H1 (cell line): ENCODE measurements around the gene PERCC1. TPM values are rescaled to one million over a fixed set of nuclear protein-coding genes. Genes with fewer than 3 reads are reported as not detected.

Experiments
- CTCF ChIA-PET: fragments of 300-600 bp; sonication (Branson Sonifier 250); formaldehyde crosslinking; loops from one replicate; lab custom pipeline; 2021; ENCODE audit not compliant: partially characterized antibody; lab: Charles Lee
- POLR2A ChIA-PET: fragments of 300-600 bp; sonication (Branson Sonifier 250); formaldehyde crosslinking; loops from one replicate; lab custom pipeline; 2021; ENCODE audit warnings: inconsistent platforms; ENCODE audit not compliant: partially characterized antibody; lab: Charles Lee
- DNase-seq, 2 experiments: peaks; one replicate each; pipeline versions ENCODE4 v3.0.0 to v3.0.0-alpha.2; 2010 to 2022; ENCODE audit warnings: low spot score in 2 of 2, low read depth in 1 of 2, mixed read lengths in 1 of 2
- FAIRE-seq: peaks from 2 replicates; lab custom pipeline; 2011; peaks lifted over from hg19 to GRCh38; lab: Jason Lieb, UNC
- H2AFZ ChIP-seq: 2 replicates; pipeline ENCODE4 v1.8.1; 2012; ENCODE audit warnings: low read length, inconsistent platforms
- H2AK5ac ChIP-seq: 2 replicates; pipeline ENCODE4 v1.6.1; 2013; ENCODE audit warnings: low read depth, low read length
- H2BK120ac ChIP-seq: replicated peaks from 2 replicates; pipeline ENCODE3; 2013; ENCODE audit warnings: low read depth, low read length, inconsistent platforms
- H2BK12ac ChIP-seq: 2 replicates; pipeline ENCODE4 v1.6.1; 2013; ENCODE audit warnings: low read depth, low read length
- H2BK15ac ChIP-seq: 2 replicates; pipeline ENCODE4 v1.6.1; 2013; ENCODE audit warnings: low read length
- H2BK20ac ChIP-seq: 2 replicates; pipeline ENCODE4 v1.6.1; 2013; ENCODE audit warnings: low read length
- H2BK5ac ChIP-seq: 2 replicates; pipeline ENCODE4 v1.6.1; 2013; ENCODE audit warnings: low read depth, low read length
- H3K14ac ChIP-seq: 2 replicates; pipeline ENCODE4 v1.6.1; 2013; ENCODE audit warnings: inconsistent platforms; ENCODE audit not compliant: insufficient read length
- H3K18ac ChIP-seq: 2 replicates; pipeline ENCODE4 v1.6.1; 2013; ENCODE audit warnings: low read length; ENCODE audit errors: extremely low read depth
- H3K23ac ChIP-seq: 2 replicates; pipeline ENCODE4 v1.6.1; 2013; ENCODE audit warnings: inconsistent platforms; ENCODE audit not compliant: insufficient read length
- H3K23me2 ChIP-seq: 2 replicates; pipeline ENCODE4 v1.6.1; 2013; ENCODE audit warnings: low read depth, low read length
- H3K27ac ChIP-seq: 2 replicates; pipeline ENCODE4 v1.6.1; 2011; ENCODE audit warnings: low read depth, low read length, inconsistent platforms
- H3K27me3 ChIP-seq, 4 experiments: replicated peaks in 1 of 4; 1 replicate in 1 of 4; 2 replicates in 3 of 4; pipeline versions ENCODE4 v1.6.1 to v1.8.1; 2011 to 2013; ENCODE audit warnings: low read length in 3 of 4, mild to moderate bottlenecking in 3 of 4, inconsistent platforms in 2 of 4, mixed read lengths in 2 of 4, moderate library complexity in 1 of 4; ENCODE audit not compliant: control insufficient read depth in 3 of 4, insufficient read depth in 3 of 4; ENCODE audit errors: extremely low read depth in 1 of 4
- H3K36me3 ChIP-seq, 4 experiments: 2 replicates each; pipeline versions ENCODE4 v1.6.1 to v1.8.1; 2011 to 2013; ENCODE audit warnings: mild to moderate bottlenecking in 4 of 4, low read length in 3 of 4, moderate library complexity in 2 of 4, control low read depth in 1 of 4, inconsistent platforms in 1 of 4; ENCODE audit not compliant: insufficient read depth in 4 of 4, control insufficient read depth in 2 of 4
- H3K4ac ChIP-seq: replicated peaks from 2 replicates; pipeline ENCODE3; 2013; ENCODE audit warnings: low read length, low read depth, mixed read lengths, inconsistent platforms; ENCODE audit not compliant: insufficient read length
- H3K4me1 ChIP-seq, 4 experiments: replicated peaks in 1 of 4; 1 replicate in 1 of 4; 2 replicates in 3 of 4; pipeline versions ENCODE4 v1.6.1 to v1.8.1; 2011 to 2013; ENCODE audit warnings: low read length in 3 of 4, inconsistent platforms in 2 of 4, mixed read lengths in 1 of 4; ENCODE audit not compliant: insufficient read depth in 4 of 4, control insufficient read depth in 3 of 4
- H3K4me2 ChIP-seq, 2 experiments: 2 replicates each; pipeline versions ENCODE4 v1.6.1 to v1.8.1; 2011 to 2013; ENCODE audit warnings: low read depth in 2 of 2, low read length in 2 of 2, control low read depth in 1 of 2, inconsistent platforms in 1 of 2, mild to moderate bottlenecking in 1 of 2; ENCODE audit not compliant: insufficient read depth in 1 of 2
- H3K4me3 ChIP-seq, 4 experiments: fragments of 200-600, 300-600 bp in 1 of 4; sonication (generic), shearing (Covaris generic), sonication (Bioruptor Twin) in 1 of 4; 2 replicates each; pipeline versions ENCODE4 v1.5.1 to v1.8.1; 2011 to 2016; ENCODE audit warnings: low read length in 4 of 4, low read depth in 3 of 4, control low read depth in 2 of 4, inconsistent platforms in 2 of 4, mild to moderate bottlenecking in 2 of 4, mixed read lengths in 1 of 4, moderate library complexity in 1 of 4; ENCODE audit not compliant: insufficient read depth in 2 of 4; ENCODE audit errors: extremely low read depth in 1 of 4
- H3K56ac ChIP-seq: replicated peaks from 2 replicates; pipeline ENCODE3; 2013; ENCODE audit warnings: low read depth, mild to moderate bottlenecking, mixed read lengths, low read length, inconsistent platforms; ENCODE audit not compliant: insufficient read length
- H3K79me1 ChIP-seq: 2 replicates; pipeline ENCODE4 v1.6.1; 2013; ENCODE audit warnings: low read depth, low read length, control low read depth
- H3K79me2 ChIP-seq, 2 experiments: 2 replicates each; pipeline versions ENCODE4 v1.6.1 to v1.8.1; 2012 to 2013; ENCODE audit warnings: low read length in 2 of 2, mild to moderate bottlenecking in 2 of 2, inconsistent platforms in 1 of 2; ENCODE audit not compliant: insufficient read depth in 2 of 2, control insufficient read depth in 1 of 2
- H3K9ac ChIP-seq, 4 experiments: replicated peaks in 1 of 4; 1 replicate in 1 of 4; 2 replicates in 3 of 4; pipeline versions ENCODE4 v1.6.1 to v1.8.1; 2011 to 2013; ENCODE audit warnings: low read depth in 3 of 4, low read length in 3 of 4, control low read depth in 2 of 4, mild to moderate bottlenecking in 2 of 4, moderate library complexity in 2 of 4, inconsistent platforms in 1 of 4; ENCODE audit errors: extremely low read depth in 1 of 4
- H3K9me3 ChIP-seq, 2 experiments: 2 replicates each; pipeline versions ENCODE4 v1.6.1 to v1.8.1; 2012 to 2013; ENCODE audit warnings: mild to moderate bottlenecking in 2 of 2, moderate library complexity in 2 of 2, control low read depth in 1 of 2, inconsistent platforms in 1 of 2, low read depth in 1 of 2, low read length in 1 of 2, mixed read lengths in 1 of 2; ENCODE audit not compliant: insufficient read depth in 2 of 2
- H4K20me1 ChIP-seq, 2 experiments: replicated peaks in 1 of 2; 2 replicates each; pipeline versions ENCODE3 to v1.8.1; 2011 to 2013; ENCODE audit warnings: inconsistent platforms in 2 of 2, low read length in 2 of 2, mild to moderate bottlenecking in 1 of 2; ENCODE audit not compliant: insufficient read depth in 2 of 2, control insufficient read depth in 1 of 2
- H4K5ac ChIP-seq: 2 replicates; pipeline ENCODE4 v1.6.1; 2013; ENCODE audit warnings: low read length, low read depth, mixed read lengths, inconsistent platforms; ENCODE audit not compliant: insufficient read length
- H4K8ac ChIP-seq: 2 replicates; pipeline ENCODE4 v1.8.0; 2013; ENCODE audit warnings: mild to moderate bottlenecking, moderate library complexity, low read length, inconsistent platforms; ENCODE audit not compliant: insufficient read depth; ENCODE audit errors: extremely low read depth
- H4K91ac ChIP-seq: replicated peaks from 2 replicates; pipeline ENCODE3; 2013; ENCODE audit warnings: low read length, mixed read lengths, inconsistent platforms; ENCODE audit not compliant: insufficient read length
- ASH2L ChIP-seq: fragments of 200-600, 300-600 bp; sonication (generic); IDR thresholded peaks from one replicate; pipeline ENCODE4 v1.7.1; 2017; ENCODE audit warnings: low read length
- CHD1 ChIP-seq: IDR thresholded peaks from 2 replicates; pipeline ENCODE4 v1.6.1; 2012; ENCODE audit warnings: low read depth, low read length, improper control_type of control experiment
- KDM5A ChIP-seq: fragments of 200-600 bp; IDR thresholded peaks from 2 replicates; pipeline ENCODE4 v1.7.1; 2012; ENCODE audit warnings: mild to moderate bottlenecking, low read length, inconsistent platforms, mixed read lengths
- MAX ChIP-seq: IDR thresholded peaks from 2 replicates; pipeline ENCODE4 v1.6.1; 2012; ENCODE audit warnings: inconsistent platforms
- NANOG ChIP-seq: IDR thresholded peaks from 2 replicates; pipeline ENCODE4 v1.6.1; 2011; ENCODE audit warnings: low read length, low read depth, mild to moderate bottlenecking, inconsistent platforms; ENCODE audit not compliant: insufficient read depth, poor library complexity, severe bottlenecking
- RAD21 ChIP-seq, 2 experiments: IDR thresholded peaks in 1 of 2; conservative IDR thresholded peaks in 1 of 2; 2 replicates each; pipeline ENCODE4 v1.6.1; 2011; ENCODE audit warnings: low read depth in 2 of 2, low read length in 2 of 2, improper control_type of control experiment in 1 of 2, inconsistent platforms in 1 of 2, mild to moderate bottlenecking in 1 of 2, moderate library complexity in 1 of 2
- RFX5 ChIP-seq: IDR thresholded peaks from 2 replicates; pipeline ENCODE4 v1.6.1; 2011; ENCODE audit warnings: low read depth, low read length, improper control_type of control experiment, borderline replicate concordance
- SAP30 ChIP-seq: fragments of 300-600 bp; sonication (generic); IDR thresholded peaks from 2 replicates; pipeline ENCODE4 v1.7.1; 2012; ENCODE audit warnings: low read length, moderate library complexity, mild to moderate bottlenecking, inconsistent platforms; ENCODE audit not compliant: insufficient read depth, insufficient replicate concordance
- WGBS, 2 experiments: shearing (Covaris generic) in 1 of 2; methylation state at CpG; one replicate each; pipeline versions ENCODE4 v1.1.6 to v1.1.7; 2013 to 2015; ENCODE audit warnings: low lambda C conversion rate in 2 of 2, mixed read lengths in 2 of 2, inconsistent platforms in 1 of 2, low coverage in 1 of 2, missing lambda C conversion rate in 1 of 2; ENCODE audit not compliant: insufficient replicate concordance in 2 of 2, insufficient coverage in 1 of 2, insufficient read length in 1 of 2; ENCODE audit errors: extremely low coverage in 1 of 2, missing lambda C conversion rate in 1 of 2; 5-methylcytosine and 5-hydroxymethylcytosine counted together
- polyA plus RNA-seq, 7 experiments: library from polyadenylated mRNA; depleted of rRNA in 3 of 7; stranded (reverse) in 5 of 7; unstranded in 2 of 7; fragments of >200 nt in 5 of 7; fragments of 200-250 nt in 2 of 7; gene quantifications; 1 replicate in 5 of 7; 2 replicates in 1 of 7; 4 replicates in 1 of 7; pipeline versions ENCODE4 v1.2.1 to v1.2.3, GENCODE V29; 2011 to 2013; ENCODE audit warnings: missing spikeins in 2 of 7, mixed read lengths in 2 of 7
- total RNA-seq: library from RNA; stranded (reverse); fragmentation: NEBNext Ultra II Directional; extraction: Animal tissue kit (Norgen Biotek cat#: 25700); gene quantifications from 2 replicates; pipeline ENCODE4 v1.2.1, GENCODE V29; 2021

The PERCC1 gene
- total and polyA plus RNA-seq, 2 of the 8 experiments (the other 6 are each of a cell fraction or from before 2014, with no cell fraction given), result not detected

GRCh38 chr16:1466054-1466453 is 35.2 kb downstream of the PERCC1 start:
- no peak overlapping the region for H4K5ac ChIP-seq
- TF ChIP-seq RFX5, result no peak
- no peak for TF ChIP-seq CHD1
- TF ChIP-seq SAP30, result no peak
- no peak for TF ChIP-seq RAD21 (IDR thresholded peaks at IDR 0.05 in 1 of 2, conservative IDR thresholded peaks at IDR 0.05 in 1 of 2; ENCODE audit: low read depth in 2 of 2, low read length in 2 of 2)
- no peak for TF ChIP-seq ASH2L
- no peak for TF ChIP-seq KDM5A
- no peak for TF ChIP-seq NANOG
- no peak for TF ChIP-seq MAX
- no peak overlapping the region for H3K9ac ChIP-seq
- POLR2A ChIA-PET, result interaction anchor here (0.7 kb wide), 1 partner anchor 17 kb away, joined by 3 read pairs; no protein-coding TSS in a partner anchor
- H3K4me1 ChIP-seq, result 0 out of 7 replicates have a peak, but pooled peaks cover 0 to 3% (median 0%) of the 10 kb centered on the region in 4 experiments
- no peak overlapping the region for H3K4me2 ChIP-seq
- peaks cover 7 to 14% of the 10 kb centered on the region in 2 experiments for H4K20me1 ChIP-seq
- no peak overlapping the region for H2BK15ac ChIP-seq
- peaks cover 21% of the 10 kb centered on the region for H3K79me1 ChIP-seq
- H3K23me2 ChIP-seq, result no peaks in the 10 kb centered on the region
- FAIRE-seq (no peak), DNase-seq (peak in 1 of 2 experiments; percentile 35)
- WGBS, 2 experiments, result 91% methylated on average over 14 of the region's 24 CpGs; no CpG with 5 or more reads in 1 of the 2 experiments
- H3K36me3 ChIP-seq, result peaks cover 0 to 12% (median 0%) of the 10 kb centered on the region in 4 experiments; a peak in 3 of 8 replicates
- no peak overlapping the region for H2BK5ac ChIP-seq
- H3K56ac ChIP-seq, result no peak overlapping the region
- CTCF ChIA-PET, result no interaction called here
- H3K14ac ChIP-seq, result no peak overlapping the region
- H3K4ac ChIP-seq, result no peak overlapping the region
- no peak overlapping the region for H3K4me3 ChIP-seq
- no peak overlapping the region for H2AFZ ChIP-seq
- H4K8ac ChIP-seq, result no peak overlapping the region
- H3K18ac ChIP-seq, result no peak overlapping the region
- H3K79me2 ChIP-seq, result peaks cover 0 to 49% of the 10 kb centered on the region in 2 experiments; a peak in 2 of 4 replicates
- no peak overlapping the region for H4K91ac ChIP-seq
- no peak overlapping the region for H2BK20ac ChIP-seq
- H3K23ac ChIP-seq, result no peak overlapping the region
- no peaks in the 10 kb centered on the region for H3K9me3 ChIP-seq
- H2BK120ac ChIP-seq, result no peak overlapping the region
- H3K27ac ChIP-seq, result no peak overlapping the region
- no peaks in the 10 kb centered on the region for H3K27me3 ChIP-seq
- no peak overlapping the region for H2BK12ac ChIP-seq
- no peak overlapping the region for H2AK5ac ChIP-seq
